Calu3 (cell line): ENCODE measurements around the gene CPED1. TPM values are rescaled to one million over a fixed set of nuclear protein-coding genes. Genes with fewer than 3 reads are reported as not detected.

Experiments used
- BruUV-seq: library from RNA; stranded (reverse); fragments of 400-500 nt; replicated peaks from 2 replicates; lab custom pipeline; 2021; lab: Mats Ljungman, UMichigan
- CTCF ChIA-PET: fragments of 300-600 bp; sonication (Branson Sonifier 250); formaldehyde crosslinking; loops from one replicate; lab custom pipeline; 2022; ENCODE audit warnings: antibody characterized with exemption; lab: Charles Lee
- DNase-seq: peaks from one replicate; pipeline ENCODE4 v3.0.0; 2022
- H3K27ac Mint-ChIP-seq: one replicate; pipeline ENCODE4 v1.8.0; 2022; ENCODE audit warnings: mixed read lengths; ENCODE audit not compliant: unreplicated experiment
- H3K27me3 Mint-ChIP-seq: one replicate; pipeline ENCODE4 v1.8.0; 2022; ENCODE audit warnings: mixed read lengths; ENCODE audit not compliant: unreplicated experiment
- H3K36me3 Mint-ChIP-seq: one replicate; pipeline ENCODE4 v1.8.0; 2022; ENCODE audit warnings: mild to moderate bottlenecking, moderate library complexity, mixed read lengths; ENCODE audit not compliant: insufficient read depth, unreplicated experiment
- H3K4me1 Mint-ChIP-seq: one replicate; pipeline ENCODE4 v1.8.0; 2022; ENCODE audit warnings: mild to moderate bottlenecking, low read depth, mixed read lengths; ENCODE audit not compliant: unreplicated experiment
- H3K4me3 Mint-ChIP-seq: one replicate; pipeline ENCODE4 v1.8.0; 2022; ENCODE audit warnings: mild to moderate bottlenecking, low read depth, moderate library complexity, mixed read lengths; ENCODE audit not compliant: unreplicated experiment
- H3K9me3 Mint-ChIP-seq: one replicate; pipeline ENCODE4 v1.8.0; 2022; ENCODE audit warnings: low read depth, mixed read lengths; ENCODE audit not compliant: unreplicated experiment
- CTCF ChIP-seq: fragments of 200-600 bp; IDR thresholded peaks from one replicate; pipeline ENCODE4 v1.8.0; 2022; ENCODE audit warnings: antibody characterized with exemption; ENCODE audit not compliant: unreplicated experiment
- intact Hi-C: fragments of 100-400 bp; cut with micrococcal nuclease; formaldehyde crosslinking; loops from one replicate; pipeline ENCODE4 v1.10.0; 2022; ENCODE audit not compliant: unreplicated experiment
- total RNA-seq: library from RNA; stranded (reverse); gene quantifications from 2 replicates; pipeline ENCODE4 v1.2.3, GENCODE V29; 2022

The CPED1 gene
- total RNA-seq, 1 experiment from 2014 or later = 0.24 TPM

DNA sequence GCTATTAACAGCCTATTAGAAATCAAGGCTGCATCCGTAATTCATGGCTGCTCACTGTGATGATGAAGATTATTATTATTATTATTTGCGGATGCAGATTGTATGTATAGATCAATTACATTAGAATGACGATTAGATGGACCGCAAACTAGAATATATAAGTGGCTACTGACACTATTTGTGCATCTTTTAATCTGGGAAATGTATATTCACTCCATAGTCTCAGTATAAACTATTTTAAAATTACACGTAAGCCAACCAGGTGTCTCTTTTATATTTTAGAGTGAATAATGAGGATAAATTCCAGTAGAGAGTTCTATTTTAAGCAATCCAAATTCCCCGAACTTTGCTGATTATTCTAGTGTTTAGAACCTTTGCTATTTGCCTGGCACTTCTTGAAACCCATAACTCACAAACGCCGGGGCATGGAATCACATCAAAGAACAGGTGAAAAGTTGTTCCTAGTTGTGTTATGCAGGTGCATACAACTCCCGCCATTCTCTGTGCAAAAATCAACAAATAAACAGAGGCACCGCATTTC, 38.4 kb upstream of the CPED1 start:
- Mint-ChIP-seq H3K9me3 (no peaks in the 10 kb centered on the region), H3K4me3 (peak overlapping the region; percentile 66), H3K36me3 (peaks cover 35% of the 10 kb centered on the region), H3K27me3 (no peaks in the 10 kb centered on the region), H3K4me1 (peaks cover 9% of the 10 kb centered on the region), H3K27ac (peak overlapping the region; percentile 74)
- no peak for DNase-seq
- no peak for TF ChIP-seq CTCF
- BruUV-seq = TSS peak; percentile 88
- CTCF ChIA-PET = interaction anchor here (0.7 to 1.5 kb wide), 2 partner anchors 158 to 1216 kb away, joined by 4 to 6 read pairs; no protein-coding TSS in a partner anchor
- intact Hi-C loops = no loop called here

DNA sequence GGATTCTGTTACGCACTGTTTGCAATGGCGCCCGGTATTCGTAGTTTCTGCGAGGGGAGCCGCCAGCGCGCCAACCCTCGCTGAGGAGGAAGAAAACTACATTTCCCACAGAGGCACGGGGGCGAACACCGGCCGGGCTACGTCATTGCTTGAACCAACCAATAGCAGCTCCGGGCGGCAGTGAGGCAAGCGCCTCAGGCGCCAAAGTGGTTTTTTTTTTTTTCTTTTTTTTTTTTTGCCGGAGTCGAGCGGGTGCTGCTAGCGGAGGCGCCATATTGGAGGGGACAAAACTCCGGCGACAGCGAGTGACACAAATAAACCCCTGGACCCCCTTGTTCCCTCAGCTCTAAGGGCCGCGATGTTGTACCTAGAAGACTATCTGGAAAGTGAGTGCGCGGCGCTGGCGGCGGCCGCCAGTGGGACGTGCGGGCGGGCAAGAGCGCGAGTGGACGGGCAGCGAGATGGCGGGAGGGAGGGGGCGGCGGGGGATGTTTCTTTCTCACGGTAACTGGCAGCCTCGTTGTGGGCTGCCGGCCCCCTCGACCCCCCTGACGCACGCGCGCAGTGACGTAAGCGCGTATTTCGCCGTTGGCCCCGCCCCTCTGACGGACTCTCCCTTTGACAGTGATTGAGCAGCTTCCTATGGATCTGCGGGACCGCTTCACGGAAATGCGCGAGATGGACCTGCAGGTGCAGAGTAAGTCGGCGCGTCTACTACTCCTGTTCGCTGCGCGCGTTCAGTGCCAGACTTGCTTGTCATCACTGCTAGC, 37.8 kb upstream of the CPED1 start, which contains the start of gene ING3:
ING3 (plus strand) TSS at position 239 of the 770 bp plus-strand sequence; CDS start at position 359, 120 bp downstream.
- peak; percentile 97 for DNase-seq
- CTCF ChIA-PET = interaction anchor here (0.7 to 1.5 kb wide), 2 partner anchors 159 to 1216 kb away, joined by 4 to 6 read pairs; no protein-coding TSS in a partner anchor
- Mint-ChIP-seq H3K4me3 (peak within 1 kb of the TSS; percentile 66), H3K9me3 (no peaks in the 10 kb centered on the region), H3K27ac (peak within 1 kb of the TSS; percentile 74), H3K4me1 (peaks cover 9% of the 10 kb centered on the region), H3K36me3 (peaks cover 35% of the 10 kb centered on the region), H3K27me3 (no peaks in the 10 kb centered on the region)
- intact Hi-C loops = no loop called here
- no TSS peak for BruUV-seq
- TF ChIP-seq CTCF = no peak

DNA sequence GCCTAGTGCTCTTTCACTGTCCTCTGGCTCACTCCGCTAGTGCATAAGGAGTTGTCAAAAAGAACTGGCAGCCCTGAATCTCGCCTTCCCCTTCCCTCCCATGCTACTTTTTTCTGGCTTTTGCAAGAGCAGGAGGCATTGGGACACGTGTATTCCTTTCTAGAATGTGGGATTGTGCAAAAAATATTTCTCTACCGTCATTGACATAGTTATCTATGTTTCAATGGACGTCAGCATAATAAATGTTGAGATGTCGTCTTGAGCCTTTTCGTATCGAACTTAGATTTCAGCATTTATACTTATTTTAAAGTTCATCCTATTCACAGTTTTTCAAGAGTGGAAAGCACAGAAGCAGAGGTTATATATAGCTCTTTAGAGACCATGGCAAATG, 37.2 kb upstream of the CPED1 start:
- Mint-ChIP-seq H3K27me3 (no peaks in the 10 kb centered on the region), H3K4me1 (peaks cover 9% of the 10 kb centered on the region), H3K27ac (peak overlapping the region; percentile 74), H3K36me3 (peaks cover 35% of the 10 kb centered on the region), H3K9me3 (no peaks in the 10 kb centered on the region), H3K4me3 (peak overlapping the region; percentile 66)
- TF ChIP-seq CTCF = no peak
- BruUV-seq = no TSS peak
- DNase-seq = no peak
- CTCF ChIA-PET = interaction anchor here (1.5 kb wide), 1 partner anchor 159 kb away, joined by 6 read pairs; no protein-coding TSS in a partner anchor
- intact Hi-C loops = no loop called here

- no peaks in the 10 kb centered on the region for H3K27me3 Mint-ChIP-seq
- H3K9me3 Mint-ChIP-seq = no peaks in the 10 kb centered on the region
- intact Hi-C loops = no loop called here
- CTCF ChIA-PET = no interaction called here
- no peak for DNase-seq
- BruUV-seq = TSS peak; percentile 54
- TF ChIP-seq CTCF = no peak
- H3K27ac Mint-ChIP-seq = peak overlapping the region; percentile 74
- H3K4me3 Mint-ChIP-seq = peak overlapping the region; percentile 66
- H3K4me1 Mint-ChIP-seq = peaks cover 9% of the 10 kb centered on the region
- peaks cover 35% of the 10 kb centered on the region for H3K36me3 Mint-ChIP-seq
These were observed 36.7 kb upstream of the CPED1 start for GRCh38 chr7:120951826-120952225.
